ENCODE results near the gene OBP2B. TPM values are rescaled to one million over a fixed set of nuclear protein-coding genes. Genes with fewer than 3 reads are reported as not detected.
"Not testable (repeated sequence)": the region's sequence is repeated elsewhere in the genome, so short reads cannot be mapped to it uniquely, and the experiment has no call there.

OBP2B gene
- total RNA-seq, 1 donor from 2014 or later = not detected

DNA sequence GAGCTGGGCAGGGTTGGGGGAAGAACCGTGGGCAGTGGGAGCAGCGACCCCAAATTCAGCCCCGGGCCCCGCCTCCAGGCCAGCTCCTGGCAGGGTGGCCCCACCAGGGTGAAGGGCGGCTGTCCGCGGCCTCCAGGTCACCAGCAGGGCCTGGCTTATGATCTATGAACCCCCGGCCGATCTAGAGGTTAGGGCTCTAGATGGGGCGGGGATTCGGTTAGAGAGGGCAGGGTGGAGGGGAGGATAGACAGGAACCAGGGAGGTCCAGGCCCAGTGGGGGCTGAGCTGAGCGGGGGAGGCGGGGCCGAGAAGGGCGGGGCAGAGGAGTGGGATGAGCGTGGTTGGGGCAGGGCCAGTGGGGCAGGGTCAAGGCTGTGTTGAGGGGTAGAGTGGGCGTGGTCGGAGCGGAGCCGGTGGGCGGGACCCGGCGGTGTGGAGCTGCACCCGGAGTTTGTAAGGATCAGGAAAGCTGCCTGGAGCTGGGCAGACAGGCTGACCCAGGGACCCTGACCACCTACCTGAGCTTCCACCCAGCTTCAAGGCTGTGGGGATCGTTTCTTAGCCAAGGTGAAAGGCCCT is 29.3 kb upstream of the OBP2B start:
- peak overlapping the region; percentile 82 for H3K4me3 Mint-ChIP-seq
- no peaks in the 10 kb centered on the region for H3K36me3 Mint-ChIP-seq
- DNase-seq (ENCODE audit: extremely low spot score, unreplicated experiment) = peak; percentile 83
- H3K27me3 Mint-ChIP-seq = no peaks in the 10 kb centered on the region
- H3K27ac Mint-ChIP-seq = peak overlapping the region; percentile 76
- H3K9me3 Mint-ChIP-seq = no peaks in the 10 kb centered on the region
- peaks cover 17% of the 10 kb centered on the region for H3K4me1 Mint-ChIP-seq (ENCODE audit: unreplicated experiment)
- TF ChIP-seq, protein P1, sequence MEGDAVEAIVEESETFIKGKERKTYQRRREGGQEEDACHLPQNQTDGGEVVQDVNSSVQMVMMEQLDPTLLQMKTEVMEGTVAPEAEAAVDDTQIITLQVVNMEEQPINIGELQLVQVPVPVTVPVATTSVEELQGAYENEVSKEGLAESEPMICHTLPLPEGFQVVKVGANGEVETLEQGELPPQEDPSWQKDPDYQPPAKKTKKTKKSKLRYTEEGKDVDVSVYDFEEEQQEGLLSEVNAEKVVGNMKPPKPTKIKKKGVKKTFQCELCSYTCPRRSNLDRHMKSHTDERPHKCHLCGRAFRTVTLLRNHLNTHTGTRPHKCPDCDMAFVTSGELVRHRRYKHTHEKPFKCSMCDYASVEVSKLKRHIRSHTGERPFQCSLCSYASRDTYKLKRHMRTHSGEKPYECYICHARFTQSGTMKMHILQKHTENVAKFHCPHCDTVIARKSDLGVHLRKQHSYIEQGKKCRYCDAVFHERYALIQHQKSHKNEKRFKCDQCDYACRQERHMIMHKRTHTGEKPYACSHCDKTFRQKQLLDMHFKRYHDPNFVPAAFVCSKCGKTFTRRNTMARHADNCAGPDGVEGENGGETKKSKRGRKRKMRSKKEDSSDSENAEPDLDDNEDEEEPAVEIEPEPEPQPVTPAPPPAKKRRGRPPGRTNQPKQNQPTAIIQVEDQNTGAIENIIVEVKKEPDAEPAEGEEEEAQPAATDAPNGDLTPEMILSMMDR (conservative IDR thresholded peaks at IDR 0.05) = no peak

DNA sequence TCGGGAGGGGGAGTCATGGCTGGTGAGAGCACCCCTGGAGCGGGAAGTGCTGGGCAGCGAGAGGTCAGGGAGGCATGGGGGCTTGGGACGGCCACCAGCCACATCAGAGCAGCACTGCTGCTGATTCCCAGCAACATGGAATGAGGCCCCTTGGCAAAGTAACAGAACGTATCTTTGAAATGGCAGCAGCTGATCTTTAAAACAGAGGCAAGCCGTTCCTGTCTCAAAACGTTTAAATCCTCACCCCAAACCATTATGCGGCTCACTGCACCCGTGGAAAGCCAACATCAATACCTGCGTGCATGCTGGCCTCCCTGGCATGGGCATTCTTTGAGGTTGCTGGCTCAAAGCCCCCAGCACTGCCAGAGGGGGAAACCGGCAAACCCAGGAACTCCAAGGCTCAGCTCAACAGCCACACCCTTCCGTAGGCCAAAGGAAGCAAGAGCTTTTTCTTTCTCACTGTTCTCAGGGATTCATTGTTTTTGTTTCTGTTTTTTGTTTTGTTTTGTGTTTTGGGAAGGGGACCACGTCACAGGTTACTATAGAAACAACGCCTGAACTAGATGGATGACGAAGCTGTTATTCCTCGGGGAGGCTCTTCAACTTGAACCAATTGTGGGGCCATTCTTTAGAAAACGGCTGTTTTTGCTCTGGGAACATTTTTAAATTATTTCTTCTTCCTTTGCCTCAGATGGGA is 28.1 kb upstream of the OBP2B start:
- Mint-ChIP-seq H3K36me3 (no peaks in the 10 kb centered on the region), H3K27me3 (no peaks in the 10 kb centered on the region), H3K4me1 (ENCODE audit: unreplicated experiment) (peaks cover 17% of the 10 kb centered on the region), H3K27ac (peak overlapping the region; percentile 58), H3K9me3 (no peaks in the 10 kb centered on the region), H3K4me3 (peak overlapping the region; percentile 12)
- TF ChIP-seq, protein P1 (conservative IDR thresholded peaks at IDR 0.05) = no peak
- peak; percentile 53 for DNase-seq (ENCODE audit: extremely low spot score, unreplicated experiment)

DNA sequence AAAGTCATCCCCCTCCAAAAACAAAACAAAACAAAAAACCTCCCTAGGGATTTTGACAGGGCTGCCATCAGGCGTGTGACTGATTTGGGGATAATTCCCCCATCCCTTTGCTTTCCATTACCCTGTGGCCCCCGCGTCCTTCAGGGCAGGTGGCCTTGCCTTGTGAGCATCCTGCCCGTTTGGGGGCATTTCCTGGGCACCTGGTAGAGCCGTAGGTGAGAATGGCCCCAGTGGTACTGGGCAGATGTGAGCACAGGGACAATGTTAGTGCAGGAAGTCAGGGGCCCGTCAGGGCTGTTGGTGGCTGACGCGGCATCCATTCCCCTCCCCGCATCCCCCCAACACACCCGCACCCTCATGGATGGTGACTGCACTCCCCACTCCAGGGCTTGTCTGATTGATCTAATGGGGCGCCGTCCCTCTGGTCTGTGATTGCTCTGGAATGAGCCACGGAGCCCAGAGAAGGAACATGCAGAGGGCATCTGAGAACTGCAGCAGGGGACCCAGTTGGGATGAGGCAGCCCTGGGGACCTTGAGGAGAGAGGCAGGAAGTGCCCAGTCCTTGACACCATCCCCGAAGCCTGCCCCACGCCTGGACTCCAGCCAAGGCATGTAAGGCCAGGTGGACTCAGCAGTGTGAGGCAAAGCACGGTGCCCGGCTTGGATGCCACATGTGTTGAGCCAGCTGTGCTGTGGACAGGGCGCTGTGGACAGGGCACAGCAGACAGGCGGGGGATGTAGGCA is 27.4 kb upstream of the OBP2B start:
- H3K27me3 Mint-ChIP-seq, H3K27ac Mint-ChIP-seq, H3K36me3 Mint-ChIP-seq, H3K9me3 Mint-ChIP-seq, H3K4me3 Mint-ChIP-seq: not testable (repeated sequence)
- peak; percentile 68 for DNase-seq (ENCODE audit: extremely low spot score, unreplicated experiment)
- peaks cover 17% of the 10 kb centered on the region for H3K4me1 Mint-ChIP-seq (ENCODE audit: unreplicated experiment)

DNA sequence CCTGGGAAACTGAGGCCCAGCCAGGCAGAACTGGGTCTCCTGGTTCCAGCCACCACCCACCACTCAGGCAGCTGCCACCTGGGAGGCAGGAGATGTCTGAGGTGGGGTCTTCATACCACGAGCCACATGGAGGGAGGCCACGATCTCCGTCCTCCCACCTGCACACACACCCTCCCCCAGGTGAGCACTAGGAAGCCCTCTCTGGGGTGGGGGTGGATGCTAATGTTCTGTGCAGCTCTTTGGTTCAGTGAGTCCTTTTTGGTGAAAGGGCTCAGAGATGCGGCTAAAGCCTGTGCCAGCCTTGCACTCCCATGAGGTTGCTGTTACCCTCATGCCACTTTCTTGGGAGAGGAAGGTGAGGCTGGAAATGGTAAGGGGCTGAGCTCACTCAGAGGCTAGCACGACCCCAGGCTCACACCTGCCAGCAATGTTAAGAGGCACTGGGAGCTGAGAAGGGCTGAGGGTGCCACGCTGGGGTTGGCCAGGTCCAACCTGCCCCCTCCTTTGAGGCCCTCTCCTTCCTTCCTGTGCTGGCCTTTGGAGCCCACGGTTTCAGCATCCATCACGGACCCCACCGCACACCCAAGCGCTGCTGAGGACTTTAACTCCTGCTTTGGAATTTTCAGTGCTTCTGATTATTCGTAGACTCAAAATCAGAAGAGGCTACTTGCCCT is 26.6 kb upstream of the OBP2B start:
- no peak overlapping the region for H3K4me3 Mint-ChIP-seq
- H3K36me3 Mint-ChIP-seq = no peaks in the 10 kb centered on the region
- H3K27me3 Mint-ChIP-seq = no peaks in the 10 kb centered on the region
- peak; percentile 57 for DNase-seq (ENCODE audit: extremely low spot score, unreplicated experiment)
- H3K27ac Mint-ChIP-seq = no peak overlapping the region
- H3K9me3 Mint-ChIP-seq = no peaks in the 10 kb centered on the region
- TF ChIP-seq, protein P1 (conservative IDR thresholded peaks at IDR 0.05) = no peak
- peaks cover 17% of the 10 kb centered on the region for H3K4me1 Mint-ChIP-seq (ENCODE audit: unreplicated experiment)

DNA sequence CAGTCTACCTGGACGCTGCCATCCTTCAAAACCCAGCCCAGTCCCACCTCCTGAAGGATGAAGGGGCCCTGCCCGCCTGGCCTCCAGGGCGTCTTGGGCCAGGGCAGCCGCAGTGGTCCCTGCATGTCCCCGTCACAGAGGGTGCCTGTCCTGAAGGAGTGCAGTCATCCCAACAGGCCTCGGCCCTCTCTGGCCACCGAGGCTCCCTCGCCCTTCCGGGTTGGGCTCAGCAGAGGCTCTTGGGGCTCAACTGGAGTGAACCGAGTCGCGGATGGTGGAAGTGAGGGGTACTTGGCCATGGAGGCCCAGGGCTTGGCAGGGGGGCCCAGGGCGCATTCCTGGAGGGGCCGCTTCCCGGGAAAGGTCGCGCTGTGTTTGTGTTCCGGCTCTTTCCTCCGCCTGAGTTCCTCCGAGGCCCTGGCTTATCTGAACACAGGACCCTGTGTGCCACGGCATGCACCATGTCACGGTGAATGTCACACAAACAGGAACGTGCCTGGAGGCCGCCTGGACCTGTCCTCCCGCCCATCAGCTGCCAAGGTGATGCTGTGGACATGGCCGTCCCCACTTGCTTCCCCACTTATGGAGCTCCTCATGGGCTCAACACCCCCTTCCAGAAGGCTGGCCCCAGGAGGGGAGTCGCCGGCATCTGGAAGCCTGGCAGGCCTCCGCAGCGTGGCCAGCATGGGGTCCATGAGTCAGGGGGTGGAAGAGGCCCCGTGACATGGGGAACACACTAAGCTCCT is 25.7 kb upstream of the OBP2B start:
- Mint-ChIP-seq H3K27ac (no peak overlapping the region), H3K4me1 (ENCODE audit: unreplicated experiment) (peaks cover 17% of the 10 kb centered on the region), H3K9me3 (no peaks in the 10 kb centered on the region), H3K4me3 (no peak overlapping the region), H3K27me3 (no peaks in the 10 kb centered on the region), H3K36me3 (no peaks in the 10 kb centered on the region)
- peak; percentile 60 for DNase-seq (ENCODE audit: extremely low spot score, unreplicated experiment)
- TF ChIP-seq, protein P1 (conservative IDR thresholded peaks at IDR 0.05) = no peak
